RWPE2 (cell line): ENCODE results near the gene ARHGEF10L.

ENCODE experiments used
- ATAC-seq: fragments of 200-7000 bp; cut with Tn5 transposase; 3 replicates; pipeline ENCODE4 v1.9.1; 2021; ENCODE audit warnings: low read depth
- DNase-seq: peaks from one replicate; pipeline ENCODE4 v3.0.0-alpha.2; 2020; ENCODE audit warnings: low spot score
- H3K27ac ChIP-seq: fragments of 450-650 bp; 2 replicates; pipeline ENCODE4 v1.5.1; 2017; ENCODE audit warnings: mild to moderate bottlenecking; ENCODE audit not compliant: poor library complexity, severe bottlenecking
- H3K27me3 ChIP-seq: fragments of 250-450 bp; sonication (Bioruptor Pico); 2 replicates; pipeline ENCODE4 v1.5.1; 2021; ENCODE audit warnings: mild to moderate bottlenecking, moderate library complexity; ENCODE audit not compliant: insufficient read depth, poor library complexity, severe bottlenecking
- H3K36me3 ChIP-seq: fragments of 250-450 bp; sonication (Bioruptor Pico); 2 replicates; pipeline ENCODE4 v1.5.1; 2020; ENCODE audit warnings: low read depth, mild to moderate bottlenecking, moderate library complexity
- H3K4me1 ChIP-seq: fragments of 250-450 bp; sonication (Bioruptor Pico); 2 replicates; pipeline ENCODE4 v1.5.1; 2021; ENCODE audit warnings: mild to moderate bottlenecking, moderate library complexity; ENCODE audit not compliant: insufficient read depth, poor library complexity, severe bottlenecking
- H3K4me3 ChIP-seq: fragments of 250-450 bp; sonication (Bioruptor Pico); 2 replicates; pipeline ENCODE4 v1.5.1; 2021; ENCODE audit warnings: mild to moderate bottlenecking, moderate library complexity; ENCODE audit not compliant: severe bottlenecking
- H3K9me3 ChIP-seq: fragments of 250-450 bp; sonication (Bioruptor Pico); 2 replicates; pipeline ENCODE4 v1.5.1; 2021; ENCODE audit warnings: mild to moderate bottlenecking, moderate library complexity; ENCODE audit not compliant: severe bottlenecking
- TF ChIP-seq, protein P1 (sequence below): fragments of 450-650 bp; IDR thresholded peaks from one replicate; pipeline ENCODE4 v1.5.1; 2017; ENCODE audit warnings: mild to moderate bottlenecking, moderate library complexity; ENCODE audit not compliant: poor library complexity, severe bottlenecking

The ARHGEF10L gene

DNA sequence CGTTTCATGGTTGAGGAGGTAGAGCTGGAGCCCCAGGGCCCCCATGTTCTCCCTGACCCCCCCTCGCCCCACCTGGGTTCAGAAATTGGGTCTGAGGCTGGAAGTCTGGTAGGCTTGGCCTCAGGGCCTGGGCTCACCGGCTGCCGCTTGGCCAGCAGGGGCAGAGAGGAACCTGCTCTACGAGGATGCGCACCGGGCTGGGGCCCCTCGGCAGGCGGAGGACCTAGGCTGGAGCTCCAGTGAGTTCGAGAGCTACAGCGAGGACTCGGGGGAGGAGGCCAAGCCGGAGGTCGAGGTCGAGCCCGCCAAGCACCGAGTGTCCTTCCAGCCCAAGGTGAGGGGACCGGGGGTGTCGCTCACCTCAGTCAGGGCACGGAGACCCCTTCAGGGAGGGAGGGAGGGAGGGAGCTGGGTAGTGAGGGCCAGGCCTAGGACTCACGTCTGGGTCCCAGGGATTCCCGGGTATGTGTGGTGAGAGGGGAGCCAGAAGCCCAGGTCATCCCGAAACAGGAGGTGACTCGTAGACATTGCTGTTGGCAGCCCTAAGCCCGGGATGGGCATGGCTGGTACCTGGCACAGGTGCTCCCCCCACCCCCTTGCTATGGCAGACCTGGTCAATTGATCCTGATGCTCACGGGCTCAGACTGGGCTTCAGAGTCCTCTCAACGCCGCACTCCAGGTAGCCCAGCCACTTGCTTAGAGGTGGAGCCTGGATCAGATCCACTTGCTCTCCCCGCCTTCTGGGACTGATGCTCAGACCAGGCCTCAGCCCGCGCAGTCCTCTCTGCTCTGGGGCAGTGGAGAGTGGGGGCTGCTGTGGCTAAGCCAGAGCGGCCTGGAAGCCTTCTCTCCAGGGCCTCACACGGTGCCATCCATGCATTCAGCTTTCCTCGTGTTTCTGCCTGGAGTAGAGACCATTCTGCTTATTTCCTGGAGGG is 68.4 kb downstream of the ARHGEF10L start:
- DNase-seq (no peak), ATAC-seq (no peak)
- Histone ChIP-seq H3K9me3 (no peaks in the 10 kb centered on the region), H3K4me3 (no peak overlapping the region), H3K27me3 (no peaks in the 10 kb centered on the region), H3K27ac (no peak overlapping the region), H3K4me1 (no peaks in the 10 kb centered on the region), H3K36me3 (peaks cover 7% of the 10 kb centered on the region; the same call in 1 of the 2 replicates)
- TF ChIP-seq, protein P1, sequence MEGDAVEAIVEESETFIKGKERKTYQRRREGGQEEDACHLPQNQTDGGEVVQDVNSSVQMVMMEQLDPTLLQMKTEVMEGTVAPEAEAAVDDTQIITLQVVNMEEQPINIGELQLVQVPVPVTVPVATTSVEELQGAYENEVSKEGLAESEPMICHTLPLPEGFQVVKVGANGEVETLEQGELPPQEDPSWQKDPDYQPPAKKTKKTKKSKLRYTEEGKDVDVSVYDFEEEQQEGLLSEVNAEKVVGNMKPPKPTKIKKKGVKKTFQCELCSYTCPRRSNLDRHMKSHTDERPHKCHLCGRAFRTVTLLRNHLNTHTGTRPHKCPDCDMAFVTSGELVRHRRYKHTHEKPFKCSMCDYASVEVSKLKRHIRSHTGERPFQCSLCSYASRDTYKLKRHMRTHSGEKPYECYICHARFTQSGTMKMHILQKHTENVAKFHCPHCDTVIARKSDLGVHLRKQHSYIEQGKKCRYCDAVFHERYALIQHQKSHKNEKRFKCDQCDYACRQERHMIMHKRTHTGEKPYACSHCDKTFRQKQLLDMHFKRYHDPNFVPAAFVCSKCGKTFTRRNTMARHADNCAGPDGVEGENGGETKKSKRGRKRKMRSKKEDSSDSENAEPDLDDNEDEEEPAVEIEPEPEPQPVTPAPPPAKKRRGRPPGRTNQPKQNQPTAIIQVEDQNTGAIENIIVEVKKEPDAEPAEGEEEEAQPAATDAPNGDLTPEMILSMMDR = no peak

DNA sequence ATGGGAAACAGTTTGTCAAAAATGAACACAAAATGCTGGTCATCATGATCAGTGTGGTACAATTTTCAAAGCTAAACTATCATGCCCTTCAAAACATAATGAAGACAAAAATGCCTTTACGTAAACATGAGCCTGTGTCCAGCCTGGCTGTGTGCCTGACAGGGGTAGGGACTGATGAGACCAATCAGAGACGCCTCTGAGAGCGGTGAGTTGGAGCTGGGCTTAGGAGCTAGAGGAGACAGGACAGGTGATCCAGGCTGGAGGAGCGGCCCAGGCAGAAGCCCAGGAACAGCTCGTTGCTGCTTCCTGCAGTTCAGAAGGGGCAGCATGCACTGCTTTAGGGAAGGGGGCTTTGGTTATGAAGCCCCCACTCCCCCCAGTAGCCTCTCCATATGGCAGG is 70.0 kb downstream of the ARHGEF10L start:
- TF ChIP-seq, protein P1 = no peak
- Histone ChIP-seq H3K36me3 (peaks cover 7% of the 10 kb centered on the region; the same call in 1 of the 2 replicates), H3K4me1 (no peaks in the 10 kb centered on the region), H3K27me3 (no peaks in the 10 kb centered on the region), H3K4me3 (no peak overlapping the region), H3K9me3 (no peaks in the 10 kb centered on the region), H3K27ac (no peak overlapping the region)
- no peak for ATAC-seq
- no peak for DNase-seq

DNA sequence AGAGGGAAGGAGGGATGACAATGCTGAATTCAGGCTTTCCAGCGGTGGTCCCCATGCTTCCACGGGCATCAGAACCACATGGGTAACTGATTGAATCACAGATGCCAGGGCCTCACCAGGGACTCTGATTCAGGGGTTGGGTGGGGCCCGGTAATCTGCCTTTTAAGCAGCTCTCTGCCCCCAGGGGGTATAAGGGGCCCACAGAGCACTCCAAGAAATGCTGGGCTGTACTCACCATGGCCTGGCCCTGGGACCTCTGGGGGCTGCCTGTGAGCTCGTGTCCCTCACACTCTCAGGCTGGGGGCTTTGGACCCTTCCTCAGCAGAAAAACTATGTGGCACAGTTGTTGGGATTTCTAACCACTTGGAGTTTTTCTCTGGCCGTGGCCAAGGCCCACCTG is 70.6 kb downstream of the ARHGEF10L start:
- no peaks in the 10 kb centered on the region for H3K4me1 ChIP-seq
- H3K9me3 ChIP-seq = no peaks in the 10 kb centered on the region
- ATAC-seq (no peak), DNase-seq (no peak)
- H3K27ac ChIP-seq = no peak overlapping the region
- TF ChIP-seq, protein P1 = no peak
- H3K4me3 ChIP-seq = no peak overlapping the region
- peaks cover 7% of the 10 kb centered on the region; the same call in 1 of the 2 replicates for H3K36me3 ChIP-seq
- H3K27me3 ChIP-seq = no peaks in the 10 kb centered on the region

DNA sequence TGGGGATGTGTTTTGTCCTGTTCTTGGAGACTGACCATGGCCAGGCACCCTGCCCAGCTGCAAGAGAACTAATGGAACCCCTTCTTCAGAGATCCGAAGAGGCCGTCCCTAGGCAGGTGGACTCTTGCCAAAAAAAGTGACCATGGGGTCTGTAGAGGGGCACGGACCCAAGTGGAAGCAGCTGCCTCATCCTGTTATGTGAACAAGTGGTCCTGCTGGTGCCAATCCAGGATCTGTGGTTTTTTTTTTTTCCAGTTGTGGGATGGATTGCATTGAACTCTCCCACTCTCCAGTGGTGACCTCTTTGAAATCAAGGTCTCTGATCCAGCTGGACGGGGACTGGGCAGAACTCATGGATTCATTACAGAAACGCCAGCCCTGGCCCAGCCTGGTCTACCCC is 71.2 kb downstream of the ARHGEF10L start:
- Histone ChIP-seq H3K4me1 (no peaks in the 10 kb centered on the region), H3K9me3 (no peaks in the 10 kb centered on the region), H3K4me3 (no peak overlapping the region), H3K27ac (no peak overlapping the region), H3K27me3 (no peaks in the 10 kb centered on the region), H3K36me3 (peaks cover 7% of the 10 kb centered on the region; the same call in 1 of the 2 replicates)
- DNase-seq = no peak
- no peak for ATAC-seq
- TF ChIP-seq, protein P1 = no peak

DNA sequence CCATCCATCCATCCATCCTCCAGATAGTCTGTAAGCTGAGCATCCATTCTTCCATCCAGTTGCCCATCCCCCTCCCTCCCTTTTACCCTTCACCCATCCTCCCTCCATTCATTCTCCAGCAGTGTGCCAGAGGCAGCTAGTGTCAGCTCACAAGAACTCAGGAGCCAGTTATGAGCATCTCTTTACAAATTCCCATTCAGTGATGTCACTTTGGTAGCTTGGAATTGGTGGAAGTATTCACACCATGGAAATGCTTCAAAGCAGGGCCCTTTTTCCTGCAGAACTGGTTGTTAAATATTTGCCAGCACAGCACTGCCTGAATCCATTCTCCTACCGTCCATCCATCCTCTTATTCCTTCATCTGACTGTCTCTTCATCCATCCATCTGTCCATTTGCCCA is 72.5 kb downstream of the ARHGEF10L start:
- no peak overlapping the region for H3K27ac ChIP-seq
- peaks cover 7% of the 10 kb centered on the region for H3K4me1 ChIP-seq
- DNase-seq (no peak), ATAC-seq (no peak; the same call in 2 of the 3 replicates)
- H3K36me3 ChIP-seq = peaks cover 7% of the 10 kb centered on the region; the same call in 1 of the 2 replicates
- H3K4me3 ChIP-seq = no peak overlapping the region
- TF ChIP-seq, protein P1 = no peak
- no peaks in the 10 kb centered on the region for H3K9me3 ChIP-seq
- no peaks in the 10 kb centered on the region for H3K27me3 ChIP-seq
